GM12878 (cell line): ENCODE measurements around the gene TMEM132D.

Experiments used
- EGR1 ChIP-seq, 2 experiments: IDR thresholded peaks; 1 replicate in 1 of 2; 2 replicates in 1 of 2; pipeline ENCODE4 v1.6.1; 2011 to 2012; ENCODE audit warnings: low read depth in 2 of 2, low read length in 2 of 2, borderline replicate concordance in 1 of 2, mild to moderate bottlenecking in 1 of 2, moderate library complexity in 1 of 2
- EP300 ChIP-seq, 2 experiments: fragments of 150-350 bp in 1 of 2; IDR thresholded peaks; 2 replicates each; pipeline ENCODE4 v1.6.1; 2011 to 2012; ENCODE audit warnings: low read depth in 2 of 2, low read length in 2 of 2, borderline replicate concordance in 1 of 2, improper control_type of control experiment in 1 of 2, inconsistent platforms in 1 of 2; ENCODE audit not compliant: control insufficient read depth in 1 of 2
- GABPA ChIP-seq: IDR thresholded peaks from 2 replicates; pipeline ENCODE4 v1.6.1; 2014; ENCODE audit warnings: antibody characterized with exemption, low read depth, mild to moderate bottlenecking, inconsistent platforms
- ZNF622 ChIP-seq: fragments of 450-650 bp; IDR thresholded peaks from 2 replicates; pipeline ENCODE4 v1.6.1; 2017; ENCODE audit warnings: mild to moderate bottlenecking, inconsistent platforms

DNA sequence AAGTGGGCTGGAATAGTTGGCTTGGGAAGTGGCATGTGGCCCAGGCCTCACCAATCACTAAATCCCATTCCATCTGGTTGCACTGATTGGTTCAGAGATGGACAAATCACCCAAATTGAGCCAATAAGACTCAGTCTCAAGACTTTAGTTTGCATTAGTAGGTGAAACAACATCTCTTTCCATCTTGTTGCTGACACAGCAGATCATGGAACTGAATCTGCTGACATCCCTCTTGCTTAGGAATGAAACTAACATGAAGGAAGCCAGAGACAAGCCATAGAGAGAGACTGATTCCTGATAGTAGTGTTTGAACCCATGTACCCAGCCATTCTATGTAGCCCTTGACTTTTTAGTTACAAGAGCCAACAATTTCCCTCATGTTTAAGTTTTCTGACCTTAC, 743.5 kb downstream of the TMEM132D start:
- TF ChIP-seq ZNF622 (no peak), GABPA (no peak), EGR1 (IDR thresholded peaks at IDR 0.05; ENCODE audit: borderline replicate concordance in 1 of 2, low read depth in 2 of 2, low read length in 2 of 2) (no peak), EP300 (IDR thresholded peaks at IDR 0.05; ENCODE audit: borderline replicate concordance in 1 of 2, control insufficient read depth in 1 of 2, low read depth in 2 of 2, low read length in 2 of 2) (no peak)
